Ishikawa (cell line): ENCODE measurements around the gene ROR1.

Experiments used
- EP300 ChIP-seq: IDR thresholded peaks from 2 replicates; pipeline ENCODE4 v1.6.1; 2012; ENCODE audit warnings: borderline replicate concordance
- MAX ChIP-seq: IDR thresholded peaks from 2 replicates; pipeline ENCODE4 v1.6.1; 2012
- RAD21 ChIP-seq: IDR thresholded peaks from 2 replicates; pipeline ENCODE4 v1.6.1; 2012; ENCODE audit warnings: low read depth
- TCF12 ChIP-seq: IDR thresholded peaks from 2 replicates; pipeline ENCODE4 v1.6.1; 2012; ENCODE audit warnings: low read depth
- TEAD4 ChIP-seq: IDR thresholded peaks from 2 replicates; pipeline ENCODE4 v1.6.1; 2012
- USF1 ChIP-seq: IDR thresholded peaks from 2 replicates; pipeline ENCODE4 v1.6.1; 2012
- ZBTB7A ChIP-seq: IDR thresholded peaks from 2 replicates; pipeline ENCODE4 v1.6.1; 2012; ENCODE audit warnings: low read depth

- TF ChIP-seq MAX (no peak), EP300 (no peak), TCF12 (no peak), ZBTB7A (no peak), USF1 (no peak), TEAD4 (no peak), RAD21 (no peak)
Observed at GRCh38 chr1:63843010-63843409, 69.2 kb downstream of the ROR1 start.
